HG02970 (cell line): ENCODE measurements around the gene MTMR1.

ENCODE experiments used
- ATAC-seq: cut with Tn5 transposase; IDR thresholded peaks from one replicate; pipeline ENCODE4 v1.9.1; 2021; ENCODE audit warnings: mild to moderate bottlenecking, moderate library complexity, moderate number of reproducible peaks; ENCODE audit not compliant: unreplicated experiment, low FRiP score

The MTMR1 gene

GRCh38 chrX:150696331-150696730, 3.1 kb downstream of the MTMR1 start:
- ATAC-seq = no peak

GRCh38 chrX:150696866-150697265, 3.7 kb downstream of the MTMR1 start:
- ATAC-seq = no peak

- ATAC-seq = no peak
Measured at GRCh38 chrX:150697641-150698040, 4.4 kb downstream of the MTMR1 start.

GRCh38 chrX:150698981-150699380, 5.8 kb downstream of the MTMR1 start:
- no peak for ATAC-seq

GRCh38 chrX:150700107-150700506, 6.9 kb downstream of the MTMR1 start:
- no peak for ATAC-seq

GRCh38 chrX:150701377-150701776, 8.2 kb downstream of the MTMR1 start:
- no peak for ATAC-seq

- ATAC-seq = no peak
Measured at GRCh38 chrX:150702966-150703694, 9.9 kb downstream of the MTMR1 start.

GRCh38 chrX:150703695-150703974, 10.4 kb downstream of the MTMR1 start:
- ATAC-seq = no peak

GRCh38 chrX:150704030-150704613, 10.9 kb downstream of the MTMR1 start:
- no peak for ATAC-seq

GRCh38 chrX:150712619-150713018, 19.4 kb downstream of the MTMR1 start:
- no peak for ATAC-seq

GRCh38 chrX:150715184-150715583, 22.0 kb downstream of the MTMR1 start:
- ATAC-seq = no peak

GRCh38 chrX:150719621-150720020, 26.4 kb downstream of the MTMR1 start:
- no peak for ATAC-seq

GRCh38 chrX:150729956-150730355, 36.8 kb downstream of the MTMR1 start:
- ATAC-seq = no peak

- no peak for ATAC-seq
Measured at GRCh38 chrX:150730719-150731118, 37.5 kb downstream of the MTMR1 start.

- no peak for ATAC-seq
Measured at GRCh38 chrX:150731795-150732194, 38.6 kb downstream of the MTMR1 start.

- no peak for ATAC-seq
Measured at GRCh38 chrX:150736475-150736874, 43.3 kb downstream of the MTMR1 start.

- ATAC-seq = no peak
Measured at GRCh38 chrX:150752124-150752523, 58.9 kb downstream of the MTMR1 start.

GRCh38 chrX:150753357-150753756, 60.2 kb downstream of the MTMR1 start:
- no peak for ATAC-seq

GRCh38 chrX:150753968-150754367, 60.8 kb downstream of the MTMR1 start:
- no peak for ATAC-seq

GRCh38 chrX:150757371-150757770, 64.2 kb downstream of the MTMR1 start:
- no peak for ATAC-seq

- ATAC-seq = no peak
Measured at GRCh38 chrX:150759568-150760416, 66.6 kb downstream of the MTMR1 start.
